Stimulated activated naive CD8-positive, alpha-beta T cell treated with anti-CD3 and anti-CD28 coated beads, Interleukin-15, Interleukin-2, amounts not matched to agents 100 ng/mL and 50 ng/mL, for 24 hours (primary cell): Measurements from ENCODE around the gene UCP2.

Experiments
- H3K27ac Mint-ChIP-seq: one replicate; pipeline ENCODE4 v1.8.0; 2021; ENCODE audit warnings: mild to moderate bottlenecking, mixed read lengths
- H3K27me3 Mint-ChIP-seq: one replicate; pipeline ENCODE4 v1.8.0; 2021; ENCODE audit warnings: mixed read lengths
- H3K36me3 Mint-ChIP-seq: one replicate; pipeline ENCODE4 v1.8.0; 2021; ENCODE audit warnings: low read depth, mixed read lengths
- H3K4me1 Mint-ChIP-seq: one replicate; pipeline ENCODE4 v1.8.0; 2021; ENCODE audit warnings: low read depth, mixed read lengths
- H3K4me3 Mint-ChIP-seq: one replicate; pipeline ENCODE4 v1.8.0; 2021; ENCODE audit warnings: mild to moderate bottlenecking, mixed read lengths
- H3K9me3 Mint-ChIP-seq: one replicate; pipeline ENCODE4 v1.8.0; 2021; ENCODE audit warnings: mixed read lengths

Gene UCP2

GRCh38 chr11:73972620-73973449 is 9.8 kb downstream of the UCP2 start:
- no peak overlapping the region for H3K4me3 Mint-ChIP-seq
- H3K9me3 Mint-ChIP-seq: no peaks in the 10 kb centered on the region
- no peaks in the 10 kb centered on the region for H3K27me3 Mint-ChIP-seq
- H3K4me1 Mint-ChIP-seq: peaks cover 98% of the 10 kb centered on the region
- H3K27ac Mint-ChIP-seq: peak overlapping the region; percentile 55
- peaks cover 50% of the 10 kb centered on the region for H3K36me3 Mint-ChIP-seq

GRCh38 chr11:73972187-73972586 is 10.5 kb downstream of the UCP2 start:
- Mint-ChIP-seq H3K27me3 (no peaks in the 10 kb centered on the region), H3K9me3 (no peaks in the 10 kb centered on the region), H3K36me3 (peaks cover 43% of the 10 kb centered on the region), H3K27ac (peak overlapping the region; percentile 55), H3K4me3 (no peak overlapping the region), H3K4me1 (peaks cover 96% of the 10 kb centered on the region)

- Mint-ChIP-seq H3K4me3 (no peak overlapping the region), H3K27ac (peak overlapping the region; percentile 89), H3K9me3 (no peaks in the 10 kb centered on the region), H3K36me3 (peaks cover 34% of the 10 kb centered on the region), H3K4me1 (peaks cover 87% of the 10 kb centered on the region), H3K27me3 (no peaks in the 10 kb centered on the region)
These were observed 11.4 kb downstream of the UCP2 start for GRCh38 chr11:73971175-73971719.

- peak overlapping the region; percentile 55 for H3K27ac Mint-ChIP-seq
- H3K36me3 Mint-ChIP-seq: peaks cover 24% of the 10 kb centered on the region
- peaks cover 81% of the 10 kb centered on the region for H3K4me1 Mint-ChIP-seq
- H3K9me3 Mint-ChIP-seq: no peaks in the 10 kb centered on the region
- H3K27me3 Mint-ChIP-seq: no peaks in the 10 kb centered on the region
- H3K4me3 Mint-ChIP-seq: no peak overlapping the region
These were observed 12.4 kb downstream of the UCP2 start for GRCh38 chr11:73969991-73970800.

GRCh38 chr11:73969091-73969490 is 13.6 kb downstream of the UCP2 start:
- H3K36me3 Mint-ChIP-seq: peaks cover 13% of the 10 kb centered on the region
- H3K4me3 Mint-ChIP-seq: no peak overlapping the region
- H3K4me1 Mint-ChIP-seq: peaks cover 78% of the 10 kb centered on the region
- H3K9me3 Mint-ChIP-seq: no peaks in the 10 kb centered on the region
- H3K27ac Mint-ChIP-seq: peak overlapping the region; percentile 65
- H3K27me3 Mint-ChIP-seq: no peaks in the 10 kb centered on the region

GRCh38 chr11:73968356-73968966 is 14.2 kb downstream of the UCP2 start:
- no peaks in the 10 kb centered on the region for H3K9me3 Mint-ChIP-seq
- H3K4me1 Mint-ChIP-seq: peaks cover 75% of the 10 kb centered on the region
- H3K27ac Mint-ChIP-seq: peak overlapping the region; percentile 2
- H3K27me3 Mint-ChIP-seq: no peaks in the 10 kb centered on the region
- no peak overlapping the region for H3K4me3 Mint-ChIP-seq
- peaks cover 6% of the 10 kb centered on the region for H3K36me3 Mint-ChIP-seq

- peaks cover 50% of the 10 kb centered on the region for H3K4me1 Mint-ChIP-seq
- no peaks in the 10 kb centered on the region for H3K36me3 Mint-ChIP-seq
- no peak overlapping the region for H3K27ac Mint-ChIP-seq
- no peaks in the 10 kb centered on the region for H3K27me3 Mint-ChIP-seq
- no peak overlapping the region for H3K4me3 Mint-ChIP-seq
- H3K9me3 Mint-ChIP-seq: no peaks in the 10 kb centered on the region
These were observed 16.9 kb downstream of the UCP2 start for GRCh38 chr11:73965764-73966121.

- no peaks in the 10 kb centered on the region for H3K36me3 Mint-ChIP-seq
- no peaks in the 10 kb centered on the region for H3K27me3 Mint-ChIP-seq
- peaks cover 45% of the 10 kb centered on the region for H3K4me1 Mint-ChIP-seq
- H3K4me3 Mint-ChIP-seq: no peak overlapping the region
- H3K9me3 Mint-ChIP-seq: no peaks in the 10 kb centered on the region
- H3K27ac Mint-ChIP-seq: no peak overlapping the region
These were observed 17.4 kb downstream of the UCP2 start for GRCh38 chr11:73965076-73965763.

- Mint-ChIP-seq H3K36me3 (no peaks in the 10 kb centered on the region), H3K9me3 (no peaks in the 10 kb centered on the region), H3K4me1 (peaks cover 31% of the 10 kb centered on the region), H3K27ac (peak overlapping the region; percentile 36), H3K27me3 (no peaks in the 10 kb centered on the region), H3K4me3 (no peak overlapping the region)
These were observed 18.8 kb downstream of the UCP2 start for GRCh38 chr11:73963861-73964260.

GRCh38 chr11:73962101-73962705 is 20.4 kb downstream of the UCP2 start:
- Mint-ChIP-seq H3K36me3 (no peaks in the 10 kb centered on the region), H3K9me3 (no peaks in the 10 kb centered on the region), H3K27ac (no peak overlapping the region), H3K4me3 (no peak overlapping the region), H3K4me1 (peaks cover 16% of the 10 kb centered on the region), H3K27me3 (peaks cover 3% of the 10 kb centered on the region)

GRCh38 chr11:73961321-73961720 is 21.3 kb downstream of the UCP2 start:
- no peak overlapping the region for H3K4me3 Mint-ChIP-seq
- peaks cover 16% of the 10 kb centered on the region for H3K4me1 Mint-ChIP-seq
- no peak overlapping the region for H3K27ac Mint-ChIP-seq
- H3K27me3 Mint-ChIP-seq: peaks cover 7% of the 10 kb centered on the region
- H3K36me3 Mint-ChIP-seq: no peaks in the 10 kb centered on the region
- H3K9me3 Mint-ChIP-seq: no peaks in the 10 kb centered on the region

- no peaks in the 10 kb centered on the region for H3K36me3 Mint-ChIP-seq
- no peaks in the 10 kb centered on the region for H3K9me3 Mint-ChIP-seq
- no peak overlapping the region for H3K27ac Mint-ChIP-seq
- H3K4me1 Mint-ChIP-seq: no peaks in the 10 kb centered on the region
- H3K4me3 Mint-ChIP-seq: no peak overlapping the region
- peaks cover 10% of the 10 kb centered on the region for H3K27me3 Mint-ChIP-seq
These were observed 24.0 kb downstream of the UCP2 start for GRCh38 chr11:73958521-73959141.

- Mint-ChIP-seq H3K36me3 (no peaks in the 10 kb centered on the region), H3K4me1 (no peaks in the 10 kb centered on the region), H3K4me3 (no peak overlapping the region), H3K27me3 (peaks cover 10% of the 10 kb centered on the region), H3K9me3 (no peaks in the 10 kb centered on the region), H3K27ac (no peak overlapping the region)
These were observed 24.8 kb downstream of the UCP2 start for GRCh38 chr11:73957654-73958361.
